ENCODE data around the gene PPFIA2.

DNA sequence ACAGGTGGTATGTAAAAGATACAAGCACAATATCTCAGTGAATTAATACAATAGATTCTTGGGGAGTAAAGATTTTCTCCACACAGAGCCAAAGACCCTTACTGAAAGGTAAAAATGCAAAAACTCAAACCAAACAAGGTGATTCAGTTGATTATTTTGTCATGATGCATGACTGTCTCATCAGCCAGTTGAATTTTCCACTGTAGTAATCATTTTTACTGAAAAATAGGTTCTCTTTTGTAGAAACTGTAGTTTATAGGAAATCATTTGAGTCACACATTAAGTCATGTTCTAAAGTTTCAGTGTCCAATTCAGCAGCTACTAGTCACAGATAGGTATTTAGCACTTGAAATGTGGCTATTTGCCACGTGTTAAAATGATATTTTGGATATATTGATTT lies 53.6 kb downstream of the PPFIA2 start:
- TF ChIP-seq, protein P1, sequence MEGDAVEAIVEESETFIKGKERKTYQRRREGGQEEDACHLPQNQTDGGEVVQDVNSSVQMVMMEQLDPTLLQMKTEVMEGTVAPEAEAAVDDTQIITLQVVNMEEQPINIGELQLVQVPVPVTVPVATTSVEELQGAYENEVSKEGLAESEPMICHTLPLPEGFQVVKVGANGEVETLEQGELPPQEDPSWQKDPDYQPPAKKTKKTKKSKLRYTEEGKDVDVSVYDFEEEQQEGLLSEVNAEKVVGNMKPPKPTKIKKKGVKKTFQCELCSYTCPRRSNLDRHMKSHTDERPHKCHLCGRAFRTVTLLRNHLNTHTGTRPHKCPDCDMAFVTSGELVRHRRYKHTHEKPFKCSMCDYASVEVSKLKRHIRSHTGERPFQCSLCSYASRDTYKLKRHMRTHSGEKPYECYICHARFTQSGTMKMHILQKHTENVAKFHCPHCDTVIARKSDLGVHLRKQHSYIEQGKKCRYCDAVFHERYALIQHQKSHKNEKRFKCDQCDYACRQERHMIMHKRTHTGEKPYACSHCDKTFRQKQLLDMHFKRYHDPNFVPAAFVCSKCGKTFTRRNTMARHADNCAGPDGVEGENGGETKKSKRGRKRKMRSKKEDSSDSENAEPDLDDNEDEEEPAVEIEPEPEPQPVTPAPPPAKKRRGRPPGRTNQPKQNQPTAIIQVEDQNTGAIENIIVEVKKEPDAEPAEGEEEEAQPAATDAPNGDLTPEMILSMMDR (IDR thresholded peaks at IDR 0.05), result no peak
- TF ChIP-seq POLR2AphosphoS5 (IDR thresholded peaks at IDR 0.05) (no peak), POLR2A (IDR thresholded peaks at IDR 0.05) (no peak)

Data from stomach (tissue), 4 donors.